Measurements from ENCODE around the gene XRN2. TPM values are rescaled to one million over a fixed set of nuclear protein-coding genes. Genes with fewer than 3 reads are reported as not detected.

XRN2 gene
- polyA plus RNA-seq, 2 of the 4 experiments (the other 2 are of a cell fraction): 125 to 192 TPM

DNA sequence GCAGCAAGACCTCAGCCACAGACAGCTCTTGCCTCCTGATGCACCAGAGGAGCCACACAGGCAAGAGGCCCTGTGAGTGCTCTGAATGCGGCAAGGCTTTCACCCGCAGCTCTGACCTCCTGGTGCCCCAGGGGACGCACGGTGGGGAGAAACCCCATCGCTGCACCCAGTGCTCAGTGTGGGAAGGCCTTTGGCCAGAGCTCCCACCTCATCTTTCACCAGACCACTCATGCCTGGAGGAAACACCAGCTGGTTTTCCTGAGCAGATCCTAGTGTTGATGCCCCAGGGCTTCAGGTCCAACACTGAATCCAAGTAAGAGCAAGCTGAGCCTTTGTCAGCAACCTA is 37.0 kb upstream of the XRN2 start (continued):
- TF ChIP-seq RARB (CRISPR knock-in tag; IDR thresholded peaks at IDR 0.05) (no peak), HOXB5 (CRISPR knock-in tag; IDR thresholded peaks at IDR 0.05) (no peak)

DNA sequence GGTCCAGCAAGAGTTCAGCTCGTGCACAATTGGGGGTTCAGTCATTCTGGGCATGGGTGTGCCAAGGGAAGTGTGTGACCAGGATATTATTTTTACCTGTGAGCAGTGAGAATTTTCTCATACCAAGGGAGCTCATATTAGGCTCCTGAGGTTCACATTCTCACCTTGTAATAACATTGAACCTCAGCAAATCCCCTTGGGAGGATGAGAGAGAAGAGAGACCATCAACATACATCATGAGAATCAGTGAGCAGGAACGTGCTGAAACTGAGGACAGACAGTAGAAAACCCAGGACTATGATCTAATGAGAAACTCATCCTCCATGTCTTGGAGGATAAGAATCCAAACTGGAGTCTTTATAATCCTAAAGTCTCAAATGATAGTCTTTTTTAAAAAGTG is 33.4 kb upstream of the XRN2 start:
- DNase-seq (ENCODE audit: low read depth in 1 of 2, low spot score in 1 of 2): no peak
- H3K4me2 ChIP-seq: no peak overlapping the region
- no peak overlapping the region for H3K27ac ChIP-seq
- no peaks in the 10 kb centered on the region for H3K4me1 ChIP-seq
- CTCF ChIA-PET: interaction anchor here (7.1 kb wide), 1 partner anchor 34 kb away, joined by 36 read pairs; no protein-coding TSS in a partner anchor
- TF ChIP-seq, protein P1, sequence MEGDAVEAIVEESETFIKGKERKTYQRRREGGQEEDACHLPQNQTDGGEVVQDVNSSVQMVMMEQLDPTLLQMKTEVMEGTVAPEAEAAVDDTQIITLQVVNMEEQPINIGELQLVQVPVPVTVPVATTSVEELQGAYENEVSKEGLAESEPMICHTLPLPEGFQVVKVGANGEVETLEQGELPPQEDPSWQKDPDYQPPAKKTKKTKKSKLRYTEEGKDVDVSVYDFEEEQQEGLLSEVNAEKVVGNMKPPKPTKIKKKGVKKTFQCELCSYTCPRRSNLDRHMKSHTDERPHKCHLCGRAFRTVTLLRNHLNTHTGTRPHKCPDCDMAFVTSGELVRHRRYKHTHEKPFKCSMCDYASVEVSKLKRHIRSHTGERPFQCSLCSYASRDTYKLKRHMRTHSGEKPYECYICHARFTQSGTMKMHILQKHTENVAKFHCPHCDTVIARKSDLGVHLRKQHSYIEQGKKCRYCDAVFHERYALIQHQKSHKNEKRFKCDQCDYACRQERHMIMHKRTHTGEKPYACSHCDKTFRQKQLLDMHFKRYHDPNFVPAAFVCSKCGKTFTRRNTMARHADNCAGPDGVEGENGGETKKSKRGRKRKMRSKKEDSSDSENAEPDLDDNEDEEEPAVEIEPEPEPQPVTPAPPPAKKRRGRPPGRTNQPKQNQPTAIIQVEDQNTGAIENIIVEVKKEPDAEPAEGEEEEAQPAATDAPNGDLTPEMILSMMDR (IDR thresholded peaks at IDR 0.05): no peak
- TF ChIP-seq, protein P2, sequence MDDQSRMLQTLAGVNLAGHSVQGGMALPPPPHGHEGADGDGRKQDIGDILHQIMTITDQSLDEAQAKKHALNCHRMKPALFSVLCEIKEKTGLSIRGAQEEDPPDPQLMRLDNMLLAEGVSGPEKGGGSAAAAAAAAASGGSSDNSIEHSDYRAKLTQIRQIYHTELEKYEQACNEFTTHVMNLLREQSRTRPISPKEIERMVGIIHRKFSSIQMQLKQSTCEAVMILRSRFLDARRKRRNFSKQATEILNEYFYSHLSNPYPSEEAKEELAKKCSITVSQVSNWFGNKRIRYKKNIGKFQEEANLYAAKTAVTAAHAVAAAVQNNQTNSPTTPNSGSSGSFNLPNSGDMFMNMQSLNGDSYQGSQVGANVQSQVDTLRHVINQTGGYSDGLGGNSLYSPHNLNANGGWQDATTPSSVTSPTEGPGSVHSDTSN (IDR thresholded peaks at IDR 0.05): no peak
- no peak for FAIRE-seq
- H3K9me3 ChIP-seq: peaks cover 20% of the 10 kb centered on the region
- ATAC-seq: no peak
- H3K4me3 ChIP-seq: no peak overlapping the region
- POLR2A ChIA-PET: no interaction called here
- WGBS (ENCODE audit: missing lambda C conversion rate): 3% methylated on average over 2 of the region's 2 CpGs

DNA sequence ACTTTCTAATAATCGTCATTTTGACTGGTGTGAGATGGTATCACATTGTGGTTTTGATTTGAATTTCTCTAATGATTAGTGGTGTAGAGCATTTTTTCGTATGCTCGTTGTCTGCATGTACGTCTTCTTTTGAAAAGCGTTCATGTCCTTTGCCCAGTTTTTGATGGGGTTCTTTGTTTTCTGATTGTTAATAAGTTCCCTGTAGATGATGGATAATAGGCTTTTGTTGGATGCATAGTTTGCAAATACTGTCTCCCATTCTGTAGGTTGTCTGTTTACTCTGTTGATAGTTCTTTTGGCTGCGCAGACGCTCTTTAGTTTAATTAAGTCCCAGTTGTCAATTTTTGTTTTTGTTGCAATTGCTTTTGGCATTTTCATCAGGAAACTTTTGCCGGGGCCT is 32.3 kb upstream of the XRN2 start:
- Histone ChIP-seq H3K4me2 (no peak overlapping the region), H3K9me3 (peaks cover 20% of the 10 kb centered on the region), H3K4me1 (no peaks in the 10 kb centered on the region), H3K27ac (no peak overlapping the region), H3K4me3 (no peak overlapping the region)
- DNase-seq (ENCODE audit: low read depth in 1 of 2, low spot score in 1 of 2) (no peak), ATAC-seq (no peak), FAIRE-seq (peak; percentile 73)
- CTCF ChIA-PET: interaction anchor here (2.2 kb wide), 1 partner anchor 35 kb away, joined by 10 read pairs; no protein-coding TSS in a partner anchor
- POLR2A ChIA-PET: no interaction called here
- WGBS (ENCODE audit: missing lambda C conversion rate): 64% methylated on average over 8 of the region's 8 CpGs
- TF ChIP-seq ZSCAN20 (CRISPR knock-in tag; IDR thresholded peaks at IDR 0.05) (no peak), TP53 (CRISPR knock-in tag; IDR thresholded peaks at IDR 0.05) (no peak), FOSL2 (IDR thresholded peaks at IDR 0.05) (no peak), FOSL2 (CRISPR knock-in tag; IDR thresholded peaks at IDR 0.05) (no peak), ZC3H11A (IDR thresholded peaks at IDR 0.05) (no peak), ESRRA (IDR thresholded peaks at IDR 0.05; ENCODE audit: borderline replicate concordance, low read length) (no peak), NPAS2 (CRISPR knock-in tag; IDR thresholded peaks at IDR 0.05; ENCODE audit: borderline replicate concordance) (no peak)
- TF ChIP-seq, protein P3, sequence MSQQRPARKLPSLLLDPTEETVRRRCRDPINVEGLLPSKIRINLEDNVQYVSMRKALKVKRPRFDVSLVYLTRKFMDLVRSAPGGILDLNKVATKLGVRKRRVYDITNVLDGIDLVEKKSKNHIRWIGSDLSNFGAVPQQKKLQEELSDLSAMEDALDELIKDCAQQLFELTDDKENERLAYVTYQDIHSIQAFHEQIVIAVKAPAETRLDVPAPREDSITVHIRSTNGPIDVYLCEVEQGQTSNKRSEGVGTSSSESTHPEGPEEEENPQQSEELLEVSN (IDR thresholded peaks at IDR 0.05; ENCODE audit: borderline replicate concordance, low read depth): no peak
- TF ChIP-seq, protein P4, sequence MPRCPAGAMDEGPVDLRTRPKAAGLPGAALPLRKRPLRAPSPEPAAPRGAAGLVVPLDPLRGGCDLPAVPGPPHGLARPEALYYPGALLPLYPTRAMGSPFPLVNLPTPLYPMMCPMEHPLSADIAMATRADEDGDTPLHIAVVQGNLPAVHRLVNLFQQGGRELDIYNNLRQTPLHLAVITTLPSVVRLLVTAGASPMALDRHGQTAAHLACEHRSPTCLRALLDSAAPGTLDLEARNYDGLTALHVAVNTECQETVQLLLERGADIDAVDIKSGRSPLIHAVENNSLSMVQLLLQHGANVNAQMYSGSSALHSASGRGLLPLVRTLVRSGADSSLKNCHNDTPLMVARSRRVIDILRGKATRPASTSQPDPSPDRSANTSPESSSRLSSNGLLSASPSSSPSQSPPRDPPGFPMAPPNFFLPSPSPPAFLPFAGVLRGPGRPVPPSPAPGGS (IDR thresholded peaks at IDR 0.05): no peak
- TF ChIP-seq, protein P1 (IDR thresholded peaks at IDR 0.05): no peak

DNA sequence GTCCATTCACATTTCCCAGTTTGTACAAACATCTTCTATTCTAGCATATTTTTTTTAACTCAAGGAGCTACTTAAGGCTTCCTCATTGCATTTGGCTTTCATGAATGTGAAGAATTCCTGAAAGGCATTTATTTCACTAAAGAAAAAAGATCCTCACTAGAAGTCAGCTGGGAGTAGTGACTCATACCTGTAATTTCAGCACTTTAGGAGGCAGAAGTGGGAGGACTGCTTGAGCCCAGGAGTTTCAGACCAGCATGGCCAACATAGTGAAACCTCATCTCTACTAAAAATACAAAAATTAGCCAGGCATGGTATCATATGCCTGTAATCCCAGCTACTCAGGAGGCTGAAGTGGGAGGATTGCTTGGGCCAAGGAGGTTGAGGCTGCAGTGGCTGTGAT is 30.9 kb upstream of the XRN2 start:
- DNase-seq (ENCODE audit: low read depth in 1 of 2, low spot score in 1 of 2) (no peak), FAIRE-seq (no peak), ATAC-seq (no peak)
- no peaks in the 10 kb centered on the region for H3K4me1 ChIP-seq
- ChIA-PET POLR2A (no interaction called here), CTCF (interaction anchor here (1.3 to 2.2 kb wide), 2 partner anchors 37 to 232 kb away, joined by 3 to 10 read pairs; no protein-coding TSS in a partner anchor)
- H3K4me3 ChIP-seq: no peak overlapping the region
- no peak overlapping the region for H3K27ac ChIP-seq
- H3K9me3 ChIP-seq: peaks cover 9% of the 10 kb centered on the region; the same call in 1 of the 3 replicates
- no peak overlapping the region for H3K4me2 ChIP-seq
- TF ChIP-seq, protein P5, sequence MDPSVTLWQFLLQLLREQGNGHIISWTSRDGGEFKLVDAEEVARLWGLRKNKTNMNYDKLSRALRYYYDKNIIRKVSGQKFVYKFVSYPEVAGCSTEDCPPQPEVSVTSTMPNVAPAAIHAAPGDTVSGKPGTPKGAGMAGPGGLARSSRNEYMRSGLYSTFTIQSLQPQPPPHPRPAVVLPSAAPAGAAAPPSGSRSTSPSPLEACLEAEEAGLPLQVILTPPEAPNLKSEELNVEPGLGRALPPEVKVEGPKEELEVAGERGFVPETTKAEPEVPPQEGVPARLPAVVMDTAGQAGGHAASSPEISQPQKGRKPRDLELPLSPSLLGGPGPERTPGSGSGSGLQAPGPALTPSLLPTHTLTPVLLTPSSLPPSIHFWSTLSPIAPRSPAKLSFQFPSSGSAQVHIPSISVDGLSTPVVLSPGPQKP (IDR thresholded peaks at IDR 0.05; ENCODE audit: low read depth, low read length): no peak
- TF ChIP-seq BHLHE40 (IDR thresholded peaks at IDR 0.05; ENCODE audit: low read depth, low read length) (no peak), FOSL2 (IDR thresholded peaks at IDR 0.05) (no peak), FOSL2 (CRISPR knock-in tag; IDR thresholded peaks at IDR 0.05) (no peak), ESRRA (IDR thresholded peaks at IDR 0.05; ENCODE audit: borderline replicate concordance, low read length) (no peak), CHD2 (IDR thresholded peaks at IDR 0.05; ENCODE audit: low read length, partially characterized antibody) (no peak), HEYL (CRISPR knock-in tag; IDR thresholded peaks at IDR 0.05) (no peak), ZSCAN20 (CRISPR knock-in tag; IDR thresholded peaks at IDR 0.05) (no peak), MAFK (IDR thresholded peaks at IDR 0.05; ENCODE audit: partially characterized antibody) (no peak), EP300 (IDR thresholded peaks at IDR 0.05) (no peak)
- TF ChIP-seq, protein P6, sequence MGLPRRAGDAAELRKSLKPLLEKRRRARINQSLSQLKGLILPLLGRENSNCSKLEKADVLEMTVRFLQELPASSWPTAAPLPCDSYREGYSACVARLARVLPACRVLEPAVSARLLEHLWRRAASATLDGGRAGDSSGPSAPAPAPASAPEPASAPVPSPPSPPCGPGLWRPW (IDR thresholded peaks at IDR 0.05): no peak
- TF ChIP-seq, protein P7, sequence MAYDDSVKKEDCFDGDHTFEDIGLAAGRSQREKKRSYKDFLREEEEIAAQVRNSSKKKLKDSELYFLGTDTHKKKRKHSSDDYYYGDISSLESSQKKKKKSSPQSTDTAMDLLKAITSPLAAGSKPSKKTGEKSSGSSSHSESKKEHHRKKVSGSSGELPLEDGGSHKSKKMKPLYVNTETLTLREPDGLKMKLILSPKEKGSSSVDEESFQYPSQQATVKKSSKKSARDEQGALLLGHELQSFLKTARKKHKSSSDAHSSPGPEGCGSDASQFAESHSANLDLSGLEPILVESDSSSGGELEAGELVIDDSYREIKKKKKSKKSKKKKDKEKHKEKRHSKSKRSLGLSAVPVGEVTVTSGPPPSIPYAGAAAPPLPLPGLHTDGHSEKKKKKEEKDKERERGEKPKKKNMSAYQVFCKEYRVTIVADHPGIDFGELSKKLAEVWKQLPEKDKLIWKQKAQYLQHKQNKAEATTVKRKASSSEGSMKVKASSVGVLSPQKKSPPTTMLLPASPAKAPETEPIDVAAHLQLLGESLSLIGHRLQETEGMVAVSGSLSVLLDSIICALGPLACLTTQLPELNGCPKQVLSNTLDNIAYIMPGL (CRISPR knock-in tag; IDR thresholded peaks at IDR 0.05; ENCODE audit: borderline replicate concordance): no peak

Measured in A549 (cell line).